Activated naive CD4-positive, alpha-beta T cell treated with anti-CD3 and anti-CD28 coated beads, Interleukin-2, amount 50 U/mL, for 72 hours (primary cell): ENCODE measurements around the gene CMTR2. TPM values are rescaled to one million over a fixed set of nuclear protein-coding genes. Genes with fewer than 3 reads are reported as not detected.

Experiments used
- ATAC-seq, 2 donors: fragments of 150-1000 bp; cut with Tn5 transposase; 2 replicates each; pipeline ENCODE4 v1.10.0; 2021; ENCODE audit warnings: mild to moderate bottlenecking in 2 of 2, moderate library complexity in 2 of 2
- DNase-seq, 2 donors: peaks; one replicate each; pipeline ENCODE4 v3.0.0; 2021 to 2022; ENCODE audit warnings: low spot score in 2 of 2
- H3K27ac Mint-ChIP-seq, 2 donors: one replicate each; pipeline ENCODE4 v1.8.0; 2022; ENCODE audit warnings: mild to moderate bottlenecking in 2 of 2, mixed read lengths in 2 of 2
- H3K36me3 Mint-ChIP-seq, 2 donors: one replicate each; pipeline ENCODE4 v1.8.0; 2022; ENCODE audit warnings: mixed read lengths in 2 of 2
- H3K9me3 Mint-ChIP-seq, 2 donors: one replicate each; pipeline ENCODE4 v1.8.0; 2022; ENCODE audit warnings: mixed read lengths in 2 of 2
- total RNA-seq, 2 donors: library from RNA; stranded (reverse); gene quantifications; one replicate each; pipeline ENCODE4 v1.2.3, GENCODE V29; 2022

Gene CMTR2
- total RNA-seq, 2 donors from 2014 or later: 16.3 to 17.5 TPM

GRCh38 chr16:71288570-71288889 lies 672 bp downstream of the CMTR2 start:
- Mint-ChIP-seq H3K27ac (peak overlapping the region; percentile 90 to 95), H3K36me3 (peaks cover 46 to 52% of the 10 kb centered on the region in 2 donors), H3K9me3 (peaks cover 10 to 16% of the 10 kb centered on the region in 2 donors)
- no peak for ATAC-seq
- no peak for DNase-seq

DNA sequence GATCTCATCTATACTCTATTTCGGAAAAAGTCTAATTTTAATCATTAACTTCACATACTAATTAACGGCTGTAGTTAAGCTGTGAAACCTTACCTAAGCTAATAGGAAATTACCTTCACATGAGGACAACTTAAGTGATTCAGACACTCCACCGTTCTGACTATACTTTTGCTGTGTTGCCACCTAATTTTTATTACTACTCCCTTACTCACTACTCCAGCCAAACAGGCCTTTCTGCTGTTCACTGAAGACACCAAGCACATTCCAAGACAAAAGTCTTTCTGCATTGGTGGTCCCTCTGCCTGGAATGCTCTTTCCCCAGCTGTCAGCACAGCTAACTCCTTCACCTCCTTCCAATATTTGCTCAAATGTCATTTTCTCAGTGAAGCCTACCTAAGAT lies 1.3 kb downstream of the CMTR2 start:
- ATAC-seq (no peak), DNase-seq (no peak)
- peaks cover 52 to 58% of the 10 kb centered on the region in 2 donors for H3K36me3 Mint-ChIP-seq
- peaks cover 10 to 17% of the 10 kb centered on the region in 2 donors for H3K9me3 Mint-ChIP-seq
- H3K27ac Mint-ChIP-seq: peak overlapping the region in 1 of 2 donors; percentile 95

- H3K9me3 Mint-ChIP-seq: peaks cover 10 to 17% of the 10 kb centered on the region in 2 donors
- ATAC-seq (no peak), DNase-seq (no peak)
- no peak overlapping the region for H3K27ac Mint-ChIP-seq
- H3K36me3 Mint-ChIP-seq: peaks cover 56 to 62% of the 10 kb centered on the region in 2 donors
Measured at GRCh38 chr16:71287454-71287853, 1.7 kb downstream of the CMTR2 start.

GRCh38 chr16:71283612-71284011 lies 5.6 kb downstream of the CMTR2 start:
- DNase-seq: no peak

DNA sequence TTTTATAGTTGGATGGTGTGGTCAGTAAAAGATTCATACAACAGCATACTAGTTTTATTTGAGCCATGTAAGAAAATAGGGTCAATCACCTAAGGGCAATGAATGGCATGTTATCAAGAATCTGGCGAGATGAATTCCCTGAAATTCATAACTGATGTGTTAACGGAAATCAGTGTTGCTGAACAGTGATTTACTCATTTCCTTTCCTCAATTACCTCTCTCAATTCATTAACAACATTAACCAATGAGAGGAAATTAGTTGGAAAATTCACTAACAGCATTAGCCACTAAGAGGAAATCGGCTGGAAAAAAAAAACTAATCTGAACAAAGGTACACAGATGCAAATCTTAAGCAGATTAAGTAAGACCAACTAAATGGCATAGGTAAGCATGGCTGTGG lies 6.3 kb downstream of the CMTR2 start:
- no peak for ATAC-seq
- H3K27ac Mint-ChIP-seq: no peak overlapping the region
- H3K9me3 Mint-ChIP-seq: peaks cover 13 to 14% of the 10 kb centered on the region in 2 donors
- no peak for DNase-seq
- H3K36me3 Mint-ChIP-seq: peaks cover 44 to 55% of the 10 kb centered on the region in 2 donors

More at GRCh38 chr16:71283612-71284011, 5.6 kb downstream of the CMTR2 start:
- no peak for ATAC-seq
- peaks cover 14 to 17% of the 10 kb centered on the region in 2 donors for H3K9me3 Mint-ChIP-seq
- H3K27ac Mint-ChIP-seq: no peak overlapping the region
- peaks cover 51 to 62% of the 10 kb centered on the region in 2 donors for H3K36me3 Mint-ChIP-seq

GRCh38 chr16:71276589-71277334 lies 12.4 kb downstream of the CMTR2 start:
- H3K9me3 Mint-ChIP-seq: peaks cover 5 to 14% of the 10 kb centered on the region in 2 donors
- H3K27ac Mint-ChIP-seq: no peak overlapping the region
- DNase-seq: no peak
- peaks cover 10 to 15% of the 10 kb centered on the region in 2 donors for H3K36me3 Mint-ChIP-seq
- no peak for ATAC-seq

DNA sequence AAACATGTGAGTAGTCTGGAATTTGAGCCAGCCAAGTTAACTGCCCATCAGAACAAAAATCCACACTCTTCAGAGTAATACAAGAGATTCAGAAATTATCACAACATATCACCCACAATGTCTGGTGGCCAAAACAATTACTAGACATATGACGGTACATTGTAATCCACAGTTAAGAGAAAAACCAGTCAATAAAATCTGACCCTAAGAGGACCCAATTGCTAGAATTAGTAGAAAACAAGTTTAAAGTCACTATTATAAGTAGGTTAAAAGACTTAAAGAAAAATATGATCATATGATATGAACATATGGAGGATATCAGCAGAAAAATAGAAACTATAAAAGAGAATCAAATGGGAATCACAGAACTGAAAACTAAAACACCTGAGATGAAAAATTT lies 15.8 kb downstream of the CMTR2 start:
- DNase-seq: no peak
- no peak overlapping the region for H3K27ac Mint-ChIP-seq
- no peak for ATAC-seq
- peaks cover 5 to 14% of the 10 kb centered on the region in 2 donors for H3K9me3 Mint-ChIP-seq
- peaks cover 15 to 17% of the 10 kb centered on the region in 2 donors for H3K36me3 Mint-ChIP-seq

DNA sequence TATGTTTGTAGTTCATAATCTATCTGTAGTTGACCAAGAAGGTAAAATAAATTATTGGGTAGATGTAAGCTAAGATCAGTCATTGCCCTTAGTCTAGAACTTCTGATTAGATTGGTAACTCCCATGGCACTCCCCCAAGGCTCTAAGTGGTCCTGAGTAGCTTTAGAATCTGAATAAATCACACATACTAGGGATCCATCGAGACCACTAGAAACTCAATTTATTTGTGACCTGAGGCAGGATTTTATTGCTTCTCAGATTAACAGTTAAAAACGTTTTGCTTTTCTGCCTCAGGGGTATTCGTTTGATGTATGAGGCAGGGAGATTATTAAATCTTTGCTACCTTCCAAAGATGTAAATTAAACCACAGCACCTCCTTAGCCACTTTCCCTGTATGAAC lies 24.9 kb downstream of the CMTR2 start:
- Mint-ChIP-seq H3K9me3 (no peaks in the 10 kb centered on the region), H3K36me3 (no peaks in the 10 kb centered on the region), H3K27ac (no peak overlapping the region)
- no peak for ATAC-seq
- no peak for DNase-seq

- DNase-seq (no peak), ATAC-seq (no peak)
- Mint-ChIP-seq H3K27ac (no peak overlapping the region), H3K36me3 (no peaks in the 10 kb centered on the region), H3K9me3 (no peaks in the 10 kb centered on the region)
Measured at GRCh38 chr16:71263582-71263981, 25.6 kb downstream of the CMTR2 start.

DNA sequence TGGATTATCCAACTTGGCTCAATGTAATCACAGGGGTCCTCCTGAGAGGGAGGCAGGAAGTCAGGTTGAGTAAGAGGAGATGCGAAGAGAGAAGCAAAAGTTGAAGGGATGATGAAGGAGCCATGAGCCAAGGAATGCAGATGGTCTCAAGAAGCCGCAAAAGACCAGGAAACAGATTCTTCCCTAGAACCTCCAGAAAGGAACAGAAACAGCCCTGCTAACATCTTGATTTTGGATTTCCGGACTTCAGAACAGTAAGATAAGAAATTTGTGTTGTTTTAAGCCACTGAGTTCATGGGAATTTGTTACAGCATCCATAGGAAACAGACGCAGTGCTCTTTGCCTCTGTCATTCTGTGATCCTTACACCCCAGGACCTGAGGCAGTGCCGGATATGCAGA lies 26.8 kb downstream of the CMTR2 start:
- no peak for ATAC-seq
- Mint-ChIP-seq H3K27ac (no peak overlapping the region), H3K9me3 (no peaks in the 10 kb centered on the region), H3K36me3 (no peaks in the 10 kb centered on the region)
- DNase-seq: no peak

GRCh38 chr16:71260995-71261394 lies 28.2 kb downstream of the CMTR2 start:
- DNase-seq (no peak), ATAC-seq (no peak)
- H3K36me3 Mint-ChIP-seq: no peaks in the 10 kb centered on the region
- H3K27ac Mint-ChIP-seq: no peak overlapping the region
- no peaks in the 10 kb centered on the region for H3K9me3 Mint-ChIP-seq

DNA sequence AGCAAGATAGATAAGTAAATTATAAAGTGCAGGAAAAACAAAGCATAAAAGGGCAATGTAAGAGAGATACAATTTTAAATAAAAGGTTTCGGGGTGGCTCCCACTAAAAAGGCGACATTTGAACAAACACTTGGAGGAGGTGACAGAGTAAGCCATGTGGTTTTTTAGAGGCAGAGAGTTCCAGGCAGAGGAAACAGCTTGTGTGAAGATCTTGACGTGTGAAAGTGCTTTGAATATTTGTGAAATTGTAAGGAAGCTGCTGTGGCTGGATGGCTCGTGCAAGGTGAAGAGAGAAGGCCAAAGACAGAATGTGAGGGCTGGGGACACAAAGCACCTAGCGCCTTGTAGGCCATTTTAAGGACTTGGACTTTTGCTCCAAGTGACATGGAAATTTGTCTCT lies 30.1 kb downstream of the CMTR2 start:
- H3K27ac Mint-ChIP-seq: no peak overlapping the region
- no peaks in the 10 kb centered on the region for H3K9me3 Mint-ChIP-seq
- ATAC-seq (no peak), DNase-seq (no peak)
- H3K36me3 Mint-ChIP-seq: no peaks in the 10 kb centered on the region

- ATAC-seq (no peak), DNase-seq (no peak)
- Mint-ChIP-seq H3K27ac (no peak overlapping the region), H3K9me3 (no peaks in the 10 kb centered on the region), H3K36me3 (no peaks in the 10 kb centered on the region)
Measured at GRCh38 chr16:71258372-71258771, 30.8 kb downstream of the CMTR2 start.

GRCh38 chr16:71257768-71258167 lies 31.4 kb downstream of the CMTR2 start:
- ATAC-seq (no peak), DNase-seq (no peak)
- no peak overlapping the region for H3K27ac Mint-ChIP-seq
- no peaks in the 10 kb centered on the region for H3K9me3 Mint-ChIP-seq
- H3K36me3 Mint-ChIP-seq: no peaks in the 10 kb centered on the region

DNA sequence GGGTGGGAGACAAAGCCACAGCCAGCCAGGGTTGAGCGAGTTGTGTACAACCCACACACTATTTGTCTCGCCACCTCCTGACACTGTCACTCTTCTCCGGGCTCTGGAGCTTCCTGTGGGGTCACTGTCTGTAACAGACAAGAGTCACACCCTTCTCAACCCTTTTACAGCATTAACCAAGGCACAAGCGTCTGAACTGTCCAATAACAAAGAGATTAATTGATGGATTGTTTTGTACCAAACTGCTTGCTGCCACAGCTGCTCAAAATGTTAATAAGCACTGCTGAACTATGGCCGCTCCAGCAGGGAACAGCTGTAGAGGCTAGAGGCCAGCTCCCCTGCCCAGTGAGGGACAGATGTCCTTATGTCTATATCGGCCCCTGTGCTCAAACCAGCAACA lies 33.5 kb downstream of the CMTR2 start:
- ATAC-seq (peak in 1 of 2 donors; percentile 26), DNase-seq (no peak)
- H3K36me3 Mint-ChIP-seq: no peaks in the 10 kb centered on the region
- H3K27ac Mint-ChIP-seq: no peak overlapping the region
- H3K9me3 Mint-ChIP-seq: no peaks in the 10 kb centered on the region

GRCh38 chr16:71254832-71255525 lies 34.2 kb downstream of the CMTR2 start:
- no peak overlapping the region for H3K27ac Mint-ChIP-seq
- ATAC-seq (no peak), DNase-seq (no peak)
- H3K36me3 Mint-ChIP-seq: no peaks in the 10 kb centered on the region
- H3K9me3 Mint-ChIP-seq: no peaks in the 10 kb centered on the region

DNA sequence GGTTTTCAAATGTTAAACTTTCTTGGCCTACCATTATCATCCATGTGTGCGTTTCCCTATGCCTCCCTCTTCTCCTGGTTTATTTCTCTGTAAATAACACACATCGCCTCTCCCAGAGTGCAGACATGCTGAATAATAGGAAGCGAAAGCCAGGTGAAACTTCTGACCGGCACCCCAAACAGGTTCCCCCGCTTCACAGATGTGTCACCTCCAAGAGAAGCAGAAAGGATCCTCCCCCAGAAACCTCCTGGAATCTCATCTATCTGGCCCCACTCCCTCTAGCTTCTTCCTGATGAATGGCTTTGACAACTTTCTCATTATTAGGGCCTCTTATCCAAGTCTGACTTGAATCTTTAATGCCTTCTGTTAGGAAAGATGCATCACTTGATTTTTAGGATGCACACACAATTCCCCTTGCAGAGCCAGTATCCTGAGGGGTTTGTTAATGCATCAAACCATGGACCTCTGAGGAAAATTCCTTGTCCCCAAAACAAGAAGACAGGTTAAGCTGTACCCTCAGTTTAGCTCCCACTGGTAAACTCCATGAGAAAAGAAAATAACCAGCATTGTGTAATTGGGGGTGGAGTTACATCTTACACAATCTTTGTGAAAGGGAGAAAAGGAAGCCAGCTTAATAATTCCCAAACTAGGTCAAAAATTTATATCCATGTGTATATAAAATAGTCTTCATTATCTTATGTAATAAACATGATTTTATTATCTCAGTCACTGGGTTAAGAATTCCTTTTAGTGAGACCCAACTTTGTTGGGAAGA lies 38.6 kb downstream of the CMTR2 start:
- DNase-seq (no peak), ATAC-seq (no peak)
- Mint-ChIP-seq H3K36me3 (no peaks in the 10 kb centered on the region), H3K9me3 (no peaks in the 10 kb centered on the region), H3K27ac (peak overlapping the region in 1 of 2 donors; percentile 10)
